HG02970 (cell line): ENCODE results near the gene CDC42EP1.
"Not testable (repeated sequence)": the region's sequence is repeated elsewhere in the genome, so short reads cannot be mapped to it uniquely, and the experiment has no call there.

ENCODE experiments used
- ATAC-seq: cut with Tn5 transposase; IDR thresholded peaks from one replicate; pipeline ENCODE4 v1.9.1; 2021; ENCODE audit warnings: mild to moderate bottlenecking, moderate library complexity, moderate number of reproducible peaks; ENCODE audit not compliant: unreplicated experiment, low FRiP score

Gene CDC42EP1

GRCh38 chr22:37608477-37609239 lies 48.4 kb downstream of the CDC42EP1 start, which contains the start of gene GGA1:
Gene GGA1 (plus strand): TSS chr22:37608834. CDS start chr22:37608861, 27 bp downstream.
- ATAC-seq, result peak; percentile 86

- ATAC-seq, result no peak
Observed at GRCh38 chr22:37609240-37610152, 49.2 kb downstream of the CDC42EP1 start.

- not testable (repeated sequence) for ATAC-seq
Observed at GRCh38 chr22:37610153-37610475, 49.8 kb downstream of the CDC42EP1 start.

GRCh38 chr22:37610480-37611129 lies 50.3 kb downstream of the CDC42EP1 start:
- no peak for ATAC-seq

DNA sequence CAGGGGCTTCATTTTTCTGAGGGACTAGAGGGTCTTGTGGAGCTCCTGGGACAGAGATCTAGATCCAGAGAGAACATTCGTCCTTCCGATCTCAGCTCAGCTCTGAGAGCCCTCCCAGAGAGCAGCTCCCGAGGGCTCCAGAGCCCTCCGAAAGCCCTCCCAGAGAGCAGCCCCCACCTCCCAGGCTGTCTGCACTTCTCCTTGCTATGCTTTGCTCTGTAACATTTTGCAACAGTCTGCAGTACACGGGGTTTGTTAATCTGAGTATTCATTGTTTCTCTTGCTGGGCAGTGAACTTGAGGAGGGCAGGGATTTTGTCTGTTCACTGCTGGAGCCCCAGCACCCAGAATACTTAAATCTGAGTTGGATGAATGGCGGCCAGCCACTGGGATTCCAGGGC lies 50.9 kb downstream of the CDC42EP1 start:
- ATAC-seq, result no peak

DNA sequence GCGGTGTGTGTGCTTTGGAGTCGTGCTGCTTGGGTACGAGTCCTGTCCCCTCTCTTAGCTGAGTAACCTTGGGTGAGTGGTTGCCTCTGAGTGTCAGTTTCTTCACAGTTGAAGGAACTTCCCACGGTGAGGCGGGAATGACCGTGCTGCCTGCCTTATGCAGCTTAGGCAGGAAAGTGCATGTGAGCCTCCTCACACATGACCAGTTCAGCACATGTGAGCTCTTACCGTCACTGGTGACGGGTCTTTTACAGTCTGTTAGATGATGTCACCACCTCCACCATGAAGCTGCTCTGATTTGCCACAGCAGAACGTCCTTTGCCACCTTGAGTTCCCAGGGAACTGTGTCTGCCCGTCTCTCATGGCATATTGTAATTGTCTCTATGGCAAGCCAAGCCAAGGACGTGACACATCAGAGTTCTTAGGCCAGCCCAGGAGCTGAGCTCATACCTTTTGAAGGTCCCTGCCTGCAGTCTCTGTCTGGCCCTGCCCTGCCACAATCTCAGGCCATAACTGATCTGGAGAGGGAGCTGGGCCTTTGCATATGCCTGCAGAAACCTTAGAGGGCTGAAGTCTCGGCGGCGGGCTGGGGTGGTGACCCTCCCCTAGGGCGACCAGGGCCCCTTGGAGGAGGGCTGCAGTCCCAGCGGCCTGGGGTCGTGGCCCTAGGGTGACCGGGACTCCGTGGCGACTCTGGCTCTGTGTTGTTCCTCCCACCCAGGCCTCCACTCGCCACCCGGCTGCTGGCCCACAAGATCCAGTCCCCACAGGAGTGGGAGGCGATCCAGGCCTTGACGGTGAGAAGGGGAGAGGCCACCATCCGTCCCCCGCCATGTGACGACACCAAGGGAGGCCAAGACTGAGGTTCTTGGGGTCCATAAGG lies 56.2 kb downstream of the CDC42EP1 start:
- ATAC-seq, result no peak

DNA sequence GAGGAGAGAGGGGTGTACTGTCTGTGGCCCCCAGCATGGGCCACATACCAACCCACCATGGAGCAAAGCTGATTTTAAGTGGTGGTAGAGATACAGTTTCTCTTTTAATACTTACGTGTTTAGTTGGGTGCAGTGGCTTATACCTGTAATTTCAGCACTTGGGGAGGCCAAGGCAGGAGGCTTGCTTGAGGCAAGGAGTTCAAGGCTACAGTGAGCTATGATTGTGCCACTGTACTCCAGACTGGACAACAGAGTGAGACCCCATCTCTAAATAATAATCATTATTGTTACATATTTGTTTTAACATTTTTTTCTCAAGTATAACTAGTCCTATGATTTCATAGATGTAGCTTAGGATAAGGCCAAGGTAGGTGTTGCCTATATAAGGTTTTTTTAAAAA lies 57.2 kb downstream of the CDC42EP1 start:
- no peak for ATAC-seq

DNA sequence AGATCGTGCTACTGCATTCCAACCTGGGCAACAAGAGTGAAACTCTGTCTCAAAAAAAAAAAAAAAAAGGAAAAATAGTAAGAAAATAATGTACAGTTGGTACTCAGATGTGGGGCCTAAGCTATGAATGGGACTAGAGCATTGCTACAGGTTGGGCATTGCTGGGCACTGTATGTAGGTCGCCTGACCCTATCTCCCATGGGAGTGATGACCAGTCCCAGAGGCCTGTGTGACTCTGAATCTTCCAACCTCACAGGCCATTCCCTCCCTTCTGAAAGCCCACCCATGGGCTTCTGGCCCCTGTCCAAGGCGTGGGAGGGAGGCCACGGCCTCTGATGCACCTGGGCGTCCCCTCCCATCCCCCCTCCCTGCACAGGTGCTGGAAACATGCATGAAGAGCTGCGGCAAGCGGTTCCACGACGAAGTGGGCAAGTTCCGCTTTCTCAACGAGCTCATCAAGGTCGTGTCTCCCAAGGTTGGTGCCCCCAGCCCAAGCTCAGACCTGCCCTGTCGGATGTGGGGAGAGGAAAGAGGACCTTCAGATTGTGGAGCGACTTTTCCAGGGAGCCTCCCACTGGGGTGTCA lies 57.9 kb downstream of the CDC42EP1 start:
- no peak for ATAC-seq

DNA sequence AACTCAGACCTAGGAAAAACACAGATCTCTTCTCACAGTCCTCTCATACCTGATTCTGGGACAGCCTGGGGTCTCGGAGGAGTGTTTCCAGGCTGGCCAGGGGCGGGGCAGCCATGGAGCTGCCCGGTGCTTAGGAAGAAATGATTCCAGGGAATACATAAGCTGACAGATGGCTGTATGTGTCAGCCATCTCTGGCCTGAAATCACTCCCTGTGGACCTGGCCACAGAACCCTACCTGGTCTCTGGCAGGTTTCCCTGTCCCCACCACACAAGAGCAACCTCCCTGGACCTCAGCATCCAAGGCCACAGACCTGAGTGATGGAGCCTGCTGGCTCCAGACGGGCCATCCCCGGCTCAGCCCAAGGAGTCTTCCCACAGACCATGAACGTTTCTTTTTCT lies 58.4 kb downstream of the CDC42EP1 start:
- no peak for ATAC-seq
